ENCODE results near the gene TTC34.

TTC34 gene

GRCh38 chr1:2587860-2588571 is 213.5 kb downstream of the TTC34 start:
- no peak for DNase-seq

DNA sequence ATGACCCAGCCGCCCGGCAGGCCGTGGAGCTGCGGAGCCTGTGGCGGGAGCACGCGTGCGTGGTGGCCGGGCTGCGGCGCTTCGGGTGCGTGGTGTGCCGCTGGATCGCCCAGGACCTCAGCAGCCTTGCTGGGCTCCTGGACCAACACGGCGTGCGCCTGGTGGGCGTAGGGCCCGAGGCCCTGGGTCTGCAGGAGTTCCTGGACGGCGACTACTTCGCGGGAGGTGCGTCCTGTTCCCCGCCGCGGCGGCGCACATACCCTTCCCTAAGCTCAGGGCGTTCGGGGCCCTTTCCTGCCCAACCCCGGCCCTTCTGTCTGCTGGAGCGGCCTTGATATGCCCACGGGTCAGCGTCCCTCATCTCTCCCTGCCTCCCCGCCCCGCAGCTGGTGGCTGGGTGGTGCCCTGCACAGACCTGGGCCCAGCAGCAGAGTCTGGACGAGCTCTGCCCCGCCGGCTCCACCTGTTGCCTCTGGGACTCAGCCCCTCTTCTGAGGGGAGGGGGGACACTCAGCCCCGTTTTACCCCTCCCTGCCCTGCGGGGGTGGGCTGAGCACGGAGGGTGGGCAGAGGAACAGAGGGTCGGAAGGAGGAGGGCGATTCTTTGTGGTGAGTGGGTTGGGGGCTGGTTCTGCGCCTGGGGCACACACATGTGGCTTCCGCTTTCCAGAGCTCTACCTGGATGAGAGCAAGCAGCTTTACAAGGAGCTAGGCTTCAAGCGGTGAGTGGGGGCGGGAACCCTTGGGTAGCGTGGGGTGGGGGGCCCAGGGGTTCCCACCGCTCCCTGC is 214.2 kb downstream of the TTC34 start:
- no peak for DNase-seq

DNA sequence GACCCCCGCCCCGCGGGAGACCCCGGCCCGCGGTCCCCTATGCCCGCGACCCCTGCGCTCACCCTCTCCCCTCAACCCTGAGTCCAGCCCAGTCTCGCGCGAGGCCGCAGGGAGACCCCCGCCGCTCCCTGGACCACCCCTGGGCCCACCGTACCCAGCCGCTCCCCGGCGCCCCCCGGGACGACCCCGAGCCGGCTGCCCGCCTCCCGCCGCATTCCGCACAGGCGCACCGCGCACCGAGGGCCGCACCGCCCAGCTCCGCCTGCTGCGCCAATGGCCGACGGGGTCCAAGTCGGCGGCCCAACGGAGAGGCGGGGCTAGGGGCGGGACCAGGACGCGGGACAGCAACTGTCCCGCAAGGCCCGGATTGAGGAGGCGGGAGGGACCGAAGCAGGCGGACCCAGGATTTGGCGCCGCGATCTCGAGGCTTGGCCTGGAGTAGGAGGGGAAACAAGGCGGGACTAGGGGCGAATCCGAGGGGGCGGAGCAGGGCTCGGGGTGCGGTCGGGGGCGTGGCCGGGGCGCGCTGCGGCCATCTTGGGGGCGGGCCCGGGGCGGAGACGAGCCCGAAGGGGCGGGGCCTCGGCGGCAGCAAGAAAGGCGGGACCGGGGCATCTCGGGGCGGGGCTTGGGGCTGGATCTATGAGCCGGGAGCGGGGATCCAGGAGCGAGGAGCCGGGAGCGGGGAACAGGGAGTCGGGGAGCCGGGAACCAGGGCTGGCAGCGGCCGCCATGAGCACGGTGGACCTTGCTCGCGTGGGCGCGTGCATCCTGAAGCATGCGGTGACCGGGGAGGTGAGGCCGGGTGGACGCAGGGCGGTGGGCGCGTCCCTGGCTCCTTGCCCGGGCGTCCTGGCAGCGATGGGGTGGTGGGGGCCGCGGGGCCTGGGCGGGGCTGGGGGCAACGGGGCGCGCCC is 215.1 kb downstream of the TTC34 start, which contains the start of gene PRXL2B:
TSS of gene PRXL2B (plus strand) at position 624 of the 917 bp plus-strand sequence. CDS start at position 733, 109 bp downstream.
- DNase-seq = peak; percentile 99
